H9 (cell line): ENCODE data around the gene SLC4A2. TPM values are rescaled to one million over a fixed set of nuclear protein-coding genes. Genes with fewer than 3 reads are reported as not detected.

Source experiments
- DNase-seq: peaks from one replicate; pipeline ENCODE4 v3.0.0-alpha.2; 2017
- H2AFZ ChIP-seq: one replicate; pipeline ENCODE4 v1.6.1; 2013; ENCODE audit warnings: mild to moderate bottlenecking, low read length, control low read depth, moderate library complexity
- H2AK5ac ChIP-seq: 2 replicates; pipeline ENCODE4 v1.6.1; 2013; ENCODE audit warnings: low read length, control low read depth, mixed read lengths; ENCODE audit not compliant: insufficient read length
- H2BK120ac ChIP-seq: one replicate; pipeline ENCODE4 v1.6.1; 2013; ENCODE audit warnings: low read depth, mild to moderate bottlenecking, low read length, control low read depth, inconsistent platforms; ENCODE audit not compliant: poor library complexity, severe bottlenecking
- H2BK12ac ChIP-seq: 2 replicates; pipeline ENCODE4 v1.6.1; 2013; ENCODE audit warnings: low read length, control low read depth, mixed read lengths, low read depth; ENCODE audit not compliant: insufficient read length
- H2BK15ac ChIP-seq: 2 replicates; pipeline ENCODE4 v1.6.1; 2013; ENCODE audit warnings: low read depth, low read length, control low read depth
- H2BK20ac ChIP-seq: one replicate; pipeline ENCODE4 v1.6.1; 2013; ENCODE audit warnings: low read depth, mild to moderate bottlenecking, low read length, control low read depth, inconsistent platforms; ENCODE audit not compliant: poor library complexity, severe bottlenecking
- H2BK5ac ChIP-seq: 2 replicates; pipeline ENCODE4 v1.6.1; 2013; ENCODE audit warnings: low read length, control low read depth, mixed read lengths; ENCODE audit not compliant: insufficient read length
- H3K14ac ChIP-seq: 2 replicates; pipeline ENCODE4 v1.6.1; 2013; ENCODE audit warnings: low read length, control low read depth; ENCODE audit not compliant: insufficient read depth
- H3K18ac ChIP-seq: 2 replicates; pipeline ENCODE4 v1.6.1; 2013; ENCODE audit warnings: low read depth, mild to moderate bottlenecking, mixed read lengths, low read length, control low read depth; ENCODE audit not compliant: insufficient read length
- H3K23ac ChIP-seq: 2 replicates; pipeline ENCODE4 v1.6.1; 2013; ENCODE audit warnings: low read length, control low read depth, mixed read lengths, low read depth; ENCODE audit not compliant: insufficient read length
- H3K23me2 ChIP-seq: 2 replicates; pipeline ENCODE4 v1.6.1; 2013; ENCODE audit warnings: low read depth, mild to moderate bottlenecking, mixed read lengths, low read length, control low read depth; ENCODE audit not compliant: insufficient read length, poor library complexity, severe bottlenecking
- H3K27ac ChIP-seq: 2 replicates; pipeline ENCODE4 v1.5.1; 2013; ENCODE audit warnings: low read length, control low read depth, mixed read lengths, low read depth; ENCODE audit not compliant: insufficient read length
- H3K27me3 ChIP-seq: 2 replicates; pipeline ENCODE4 v1.6.1; 2013; ENCODE audit warnings: low read length, control low read depth, inconsistent platforms; ENCODE audit not compliant: insufficient read depth
- H3K4ac ChIP-seq: 2 replicates; pipeline ENCODE4 v1.6.1; 2013; ENCODE audit warnings: low read depth, mild to moderate bottlenecking, control low read depth, inconsistent platforms, low read length, moderate library complexity
- H3K4me1 ChIP-seq: 2 replicates; pipeline ENCODE4 v1.6.1; 2013; ENCODE audit warnings: low read length, control low read depth, inconsistent platforms; ENCODE audit not compliant: insufficient read depth
- H3K4me2 ChIP-seq: 2 replicates; pipeline ENCODE4 v1.6.1; 2013; ENCODE audit warnings: low read length, control low read depth, mixed read lengths; ENCODE audit not compliant: insufficient read length, insufficient read depth
- H3K56ac ChIP-seq: 2 replicates; pipeline ENCODE4 v1.6.1; 2013; ENCODE audit warnings: low read depth, mild to moderate bottlenecking, mixed read lengths, low read length, control low read depth; ENCODE audit not compliant: insufficient read length
- H3K79me1 ChIP-seq: 2 replicates; pipeline ENCODE4 v1.6.1; 2013; ENCODE audit warnings: low read depth, mild to moderate bottlenecking, moderate library complexity, low read length, control low read depth, inconsistent platforms; ENCODE audit not compliant: insufficient read depth, poor library complexity, severe bottlenecking
- H3K79me2 ChIP-seq: 2 replicates; pipeline ENCODE4 v1.6.1; 2013; ENCODE audit warnings: low read length, control low read depth, inconsistent platforms; ENCODE audit not compliant: insufficient read depth
- H3K9ac ChIP-seq: 2 replicates; pipeline ENCODE4 v1.6.1; 2013; ENCODE audit warnings: low read length, control low read depth, mixed read lengths; ENCODE audit not compliant: insufficient read length; ENCODE audit errors: extremely low read depth
- H3K9me3 ChIP-seq: one replicate; pipeline ENCODE4 v1.6.1; 2013; ENCODE audit warnings: low read depth, low read length, inconsistent platforms; ENCODE audit not compliant: control insufficient read depth
- H3T11ph ChIP-seq: one replicate; pipeline ENCODE4 v1.6.1; 2013; ENCODE audit warnings: mild to moderate bottlenecking, low read length, control low read depth, inconsistent platforms
- H4K20me1 ChIP-seq: one replicate; pipeline ENCODE4 v1.6.1; 2013; ENCODE audit not compliant: control insufficient read depth, insufficient read length, insufficient read depth
- H4K5ac ChIP-seq: 2 replicates; pipeline ENCODE4 v1.6.1; 2013; ENCODE audit warnings: low read depth, mild to moderate bottlenecking, mixed read lengths, low read length, control low read depth; ENCODE audit not compliant: insufficient read length
- H4K8ac ChIP-seq: replicated peaks from 2 replicates; pipeline ENCODE4 v1.6.1; 2013; ENCODE audit warnings: low read length, control low read depth, mixed read lengths, low read depth; ENCODE audit not compliant: insufficient read length
- H4K91ac ChIP-seq: 2 replicates; pipeline ENCODE4 v1.6.1; 2013; ENCODE audit warnings: low read depth, mild to moderate bottlenecking, moderate library complexity, mixed read lengths, low read length, control low read depth; ENCODE audit not compliant: insufficient read length
- H3K27ac Mint-ChIP-seq, 3 experiments: 2 replicates in 2 of 3; 3 replicates in 1 of 3; pipeline ENCODE4 v1.8.0; 2020 to 2021; ENCODE audit warnings: mixed read lengths in 3 of 3, mild to moderate bottlenecking in 1 of 3, moderate library complexity in 1 of 3
- H3K27me3 Mint-ChIP-seq: 2 replicates; pipeline ENCODE4 v1.8.0; 2021; ENCODE audit warnings: low read depth, mild to moderate bottlenecking, moderate library complexity, mixed read lengths
- H3K36me3 Mint-ChIP-seq, 3 experiments: 2 replicates in 2 of 3; 3 replicates in 1 of 3; pipeline ENCODE4 v1.8.0; 2020 to 2021; ENCODE audit warnings: low read depth in 3 of 3, mixed read lengths in 3 of 3; ENCODE audit not compliant: insufficient read depth in 1 of 3
- H3K4me1 Mint-ChIP-seq, 2 experiments: 2 replicates each; pipeline ENCODE4 v1.8.0; 2020; ENCODE audit warnings: mixed read lengths in 2 of 2
- H3K4me3 Mint-ChIP-seq, 2 experiments: 2 replicates in 1 of 2; 3 replicates in 1 of 2; pipeline ENCODE4 v1.8.0; 2020 to 2021; ENCODE audit warnings: mild to moderate bottlenecking in 2 of 2, mixed read lengths in 2 of 2, moderate library complexity in 1 of 2
- H3K9me3 Mint-ChIP-seq, 2 experiments: 2 replicates in 1 of 2; 3 replicates in 1 of 2; pipeline ENCODE4 v1.8.0; 2020; ENCODE audit warnings: mild to moderate bottlenecking in 2 of 2, mixed read lengths in 2 of 2, moderate library complexity in 1 of 2
- WGBS: extraction: QIAGEN DNeasy Blood & Tissue Kit; methylation state at CpG from one replicate; pipeline ENCODE4 v1.1.7; 2013; ENCODE audit warnings: missing lambda C conversion rate, low lambda C conversion rate, mixed read lengths; ENCODE audit not compliant: insufficient read length; ENCODE audit errors: extremely low coverage; 5-methylcytosine and 5-hydroxymethylcytosine counted together
- total RNA-seq: library from RNA; stranded (reverse); gene quantifications from 2 replicates; pipeline ENCODE4 v1.2.1, GENCODE V29; 2021
- TF ChIP-seq, protein P1 (sequence below): fragments of 200-600 bp; sonication (generic); conservative IDR thresholded peaks from 3 replicates; pipeline ENCODE4 v1.8.0; 2021; ENCODE audit warnings: antibody characterized with exemption, mild to moderate bottlenecking

The SLC4A2 gene
- total RNA-seq, 1 experiment from 2014 or later = 136 TPM

DNA sequence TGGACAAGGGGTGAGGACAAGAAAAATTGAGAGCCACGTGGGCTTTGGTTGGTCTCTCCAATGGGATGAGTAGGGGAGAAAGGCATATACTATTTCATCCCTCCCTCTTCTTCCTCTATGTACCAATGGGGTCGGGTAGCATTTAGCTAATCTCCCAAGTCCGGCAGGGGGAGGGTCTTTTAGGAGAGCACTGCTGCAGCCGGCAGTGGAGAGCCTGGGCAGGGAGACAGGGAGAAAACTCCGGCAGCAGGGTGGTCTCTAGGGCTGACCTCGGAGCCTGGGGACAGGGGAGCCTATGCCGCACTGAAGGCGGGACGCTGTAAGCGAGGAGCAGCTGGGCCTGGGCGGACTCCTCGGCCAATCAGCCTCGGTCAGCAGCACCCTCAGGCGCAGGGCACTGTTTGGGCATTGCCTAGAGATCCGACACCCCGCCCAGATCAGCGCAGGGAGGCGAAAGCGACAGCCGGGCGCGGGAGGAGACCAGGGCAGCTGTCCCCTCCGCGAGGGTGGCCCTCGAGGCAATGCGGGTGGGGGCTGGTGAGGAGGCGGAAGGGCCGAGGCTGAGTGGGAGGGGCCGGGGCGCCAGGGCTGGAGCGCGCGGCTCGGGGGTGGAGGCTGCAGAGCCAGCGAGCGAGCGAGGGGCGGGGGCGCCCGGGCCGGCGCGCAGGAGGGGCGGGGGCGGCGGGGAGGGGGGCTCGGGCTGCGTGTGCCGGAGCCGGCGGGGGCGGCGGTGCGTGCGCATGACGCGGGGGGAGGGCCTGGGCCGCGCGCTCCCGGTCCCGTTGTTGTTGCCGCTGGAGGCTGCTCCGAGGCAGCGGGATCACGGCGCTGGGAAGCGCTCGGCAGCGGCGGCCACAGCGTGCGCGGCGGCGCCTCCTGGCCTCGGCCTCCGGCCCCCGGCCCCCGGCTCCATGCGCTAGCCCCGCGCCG lies 26.6 kb downstream of the SLC4A2 start, which contains the start of gene AGAP3:
TSS of gene AGAP3 (plus strand) at position 785 of the 930 bp plus-strand sequence. CDS start 267 bp downstream, outside the sequence.
- Histone ChIP-seq H3K9me3 (no peaks in the 10 kb centered on the region), H3K4me1 (peaks cover 2% of the 10 kb centered on the region; the same call in 1 of the 2 replicates), H3K23ac (no peak within 1 kb of the TSS), H3K79me1 (peaks cover 4% of the 10 kb centered on the region), H2AK5ac (no peak within 1 kb of the TSS), H2AFZ (no peak within 1 kb of the TSS), H3K27me3 (no peaks in the 10 kb centered on the region; the same call in 1 of the 2 replicates), H3K23me2 (peaks cover 20% of the 10 kb centered on the region), H2BK15ac (no peak within 1 kb of the TSS), H4K20me1 (no peaks in the 10 kb centered on the region), H3T11ph (no peak within 1 kb of the TSS), H2BK20ac (no peak within 1 kb of the TSS), H3K14ac (peak within 1 kb of the TSS; percentile 78), H3K9ac (peak within 1 kb of the TSS; percentile 29), H3K4me2 (peak within 1 kb of the TSS; percentile 64), H3K79me2 (peaks cover 4% of the 10 kb centered on the region; the same call in 1 of the 2 replicates), H3K4ac (no peak within 1 kb of the TSS), H2BK5ac (no peak within 1 kb of the TSS), H3K18ac (no peak within 1 kb of the TSS), H4K8ac (no peak within 1 kb of the TSS), H3K27ac (no peak within 1 kb of the TSS), H2BK12ac (no peak within 1 kb of the TSS), H3K56ac (no peak within 1 kb of the TSS), H4K91ac (no peak within 1 kb of the TSS), H4K5ac (no peak within 1 kb of the TSS), H2BK120ac (no peak within 1 kb of the TSS)
- peaks cover 15% of the 10 kb centered on the region for H3K27me3 Mint-ChIP-seq
- H3K36me3 Mint-ChIP-seq = peaks cover 0 to 10% (median 2%) of the 10 kb centered on the region in 3 experiments; a peak in 4 of 7 replicates
- peak within 1 kb of the TSS in 2 of 3 experiments; percentile 51 to 90; a peak in 2 of 7 replicates for H3K27ac Mint-ChIP-seq
- H3K4me1 Mint-ChIP-seq = peaks cover 36 to 44% of the 10 kb centered on the region in 2 experiments
- TF ChIP-seq, protein P1, sequence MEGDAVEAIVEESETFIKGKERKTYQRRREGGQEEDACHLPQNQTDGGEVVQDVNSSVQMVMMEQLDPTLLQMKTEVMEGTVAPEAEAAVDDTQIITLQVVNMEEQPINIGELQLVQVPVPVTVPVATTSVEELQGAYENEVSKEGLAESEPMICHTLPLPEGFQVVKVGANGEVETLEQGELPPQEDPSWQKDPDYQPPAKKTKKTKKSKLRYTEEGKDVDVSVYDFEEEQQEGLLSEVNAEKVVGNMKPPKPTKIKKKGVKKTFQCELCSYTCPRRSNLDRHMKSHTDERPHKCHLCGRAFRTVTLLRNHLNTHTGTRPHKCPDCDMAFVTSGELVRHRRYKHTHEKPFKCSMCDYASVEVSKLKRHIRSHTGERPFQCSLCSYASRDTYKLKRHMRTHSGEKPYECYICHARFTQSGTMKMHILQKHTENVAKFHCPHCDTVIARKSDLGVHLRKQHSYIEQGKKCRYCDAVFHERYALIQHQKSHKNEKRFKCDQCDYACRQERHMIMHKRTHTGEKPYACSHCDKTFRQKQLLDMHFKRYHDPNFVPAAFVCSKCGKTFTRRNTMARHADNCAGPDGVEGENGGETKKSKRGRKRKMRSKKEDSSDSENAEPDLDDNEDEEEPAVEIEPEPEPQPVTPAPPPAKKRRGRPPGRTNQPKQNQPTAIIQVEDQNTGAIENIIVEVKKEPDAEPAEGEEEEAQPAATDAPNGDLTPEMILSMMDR = no peak
- H3K4me3 Mint-ChIP-seq = peak within 1 kb of the TSS; percentile 84 to 93
- no peaks in the 10 kb centered on the region; a peak in 1 of 5 replicates for H3K9me3 Mint-ChIP-seq
- peak; percentile 88 for DNase-seq
- no CpG with 5 or more reads among the region's 84 CpGs for WGBS
